HG03060 (cell line): ENCODE results near the gene CDH4.

ENCODE experiments used
- ATAC-seq: cut with Tn5 transposase; IDR thresholded peaks from one replicate; pipeline ENCODE4 v1.9.1; 2021; ENCODE audit warnings: low read depth, moderate number of reproducible peaks; ENCODE audit not compliant: unreplicated experiment

Gene CDH4

DNA sequence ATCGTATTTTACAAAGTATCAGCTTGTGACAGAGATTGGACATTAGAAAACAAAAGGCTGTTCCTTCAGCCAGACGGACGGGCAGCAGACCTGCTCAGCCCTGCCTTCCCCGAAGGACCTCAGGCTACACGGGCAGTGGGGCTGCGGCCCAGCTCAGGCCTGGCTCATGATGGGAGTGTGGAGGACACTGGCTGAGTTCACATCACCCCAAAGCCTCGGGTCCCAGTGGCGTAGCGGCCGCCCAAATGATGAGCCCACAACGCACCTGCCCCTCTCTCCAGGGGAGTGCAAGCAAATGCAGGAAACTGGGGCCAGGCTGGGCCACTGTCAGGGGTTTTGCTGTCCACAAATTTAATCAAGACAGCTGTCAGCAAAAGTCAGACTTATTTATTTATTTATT is 456.8 kb downstream of the CDH4 start:
- no peak for ATAC-seq

- no peak for ATAC-seq
These were observed 458.0 kb downstream of the CDH4 start for GRCh38 chr20:61710108-61710507.

DNA sequence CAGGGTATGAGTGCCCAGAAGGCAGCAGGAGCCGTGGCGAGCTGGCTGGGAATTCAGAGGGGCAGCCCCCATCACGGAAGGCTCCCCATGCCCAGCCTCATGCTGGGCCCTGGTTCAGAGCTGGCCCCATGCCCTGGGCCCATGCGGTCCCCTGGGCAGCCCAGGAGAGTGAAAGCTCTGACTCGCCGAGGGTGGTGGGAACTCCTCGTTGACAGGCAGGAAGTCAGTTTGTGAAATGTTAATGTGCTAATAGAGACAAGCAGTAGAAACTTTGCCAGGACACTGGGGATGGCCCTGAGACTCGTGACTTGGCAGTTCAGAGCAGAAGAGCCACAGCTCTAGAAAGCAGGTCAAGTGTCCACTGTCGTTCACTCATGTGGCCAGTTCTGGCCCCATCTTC is 460.6 kb downstream of the CDH4 start:
- ATAC-seq = no peak

- ATAC-seq = no peak
These were observed 466.4 kb downstream of the CDH4 start for GRCh38 chr20:61718361-61719005.

- ATAC-seq = no peak
These were observed 467.8 kb downstream of the CDH4 start for GRCh38 chr20:61719691-61720347.

GRCh38 chr20:61720348-61720696 is 468.3 kb downstream of the CDH4 start:
- no peak for ATAC-seq

- no peak for ATAC-seq
These were observed 470.2 kb downstream of the CDH4 start for GRCh38 chr20:61722146-61722678.

- no peak for ATAC-seq
These were observed 471.6 kb downstream of the CDH4 start for GRCh38 chr20:61723529-61724257.

GRCh38 chr20:61724376-61724775 is 472.3 kb downstream of the CDH4 start:
- no peak for ATAC-seq

- no peak for ATAC-seq
These were observed 473.1 kb downstream of the CDH4 start for GRCh38 chr20:61725145-61725544.

DNA sequence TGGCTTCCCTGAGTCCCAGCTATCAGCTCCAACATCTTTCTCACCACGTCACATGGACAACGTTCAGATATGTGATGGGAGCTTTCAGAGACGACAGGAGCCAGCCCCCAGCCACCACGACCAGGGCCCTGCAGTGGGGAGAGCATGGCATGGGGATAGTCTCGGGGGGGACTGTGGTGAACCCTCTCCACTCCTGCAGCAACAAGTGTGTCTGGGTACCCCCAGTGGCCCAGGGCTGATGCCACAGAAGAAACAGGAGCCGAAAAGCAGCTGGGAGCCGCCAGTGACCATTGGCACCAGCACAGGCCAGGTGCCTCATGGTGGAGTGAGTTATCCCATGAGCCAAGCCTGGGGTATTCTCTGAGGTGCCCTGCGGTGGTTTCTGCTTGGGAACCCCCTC is 473.9 kb downstream of the CDH4 start:
- no peak for ATAC-seq

- no peak for ATAC-seq
These were observed 474.9 kb downstream of the CDH4 start for GRCh38 chr20:61726979-61727378.

- ATAC-seq = no peak
These were observed 475.7 kb downstream of the CDH4 start for GRCh38 chr20:61727761-61728160.

GRCh38 chr20:61728326-61728725 is 476.3 kb downstream of the CDH4 start:
- no peak for ATAC-seq

DNA sequence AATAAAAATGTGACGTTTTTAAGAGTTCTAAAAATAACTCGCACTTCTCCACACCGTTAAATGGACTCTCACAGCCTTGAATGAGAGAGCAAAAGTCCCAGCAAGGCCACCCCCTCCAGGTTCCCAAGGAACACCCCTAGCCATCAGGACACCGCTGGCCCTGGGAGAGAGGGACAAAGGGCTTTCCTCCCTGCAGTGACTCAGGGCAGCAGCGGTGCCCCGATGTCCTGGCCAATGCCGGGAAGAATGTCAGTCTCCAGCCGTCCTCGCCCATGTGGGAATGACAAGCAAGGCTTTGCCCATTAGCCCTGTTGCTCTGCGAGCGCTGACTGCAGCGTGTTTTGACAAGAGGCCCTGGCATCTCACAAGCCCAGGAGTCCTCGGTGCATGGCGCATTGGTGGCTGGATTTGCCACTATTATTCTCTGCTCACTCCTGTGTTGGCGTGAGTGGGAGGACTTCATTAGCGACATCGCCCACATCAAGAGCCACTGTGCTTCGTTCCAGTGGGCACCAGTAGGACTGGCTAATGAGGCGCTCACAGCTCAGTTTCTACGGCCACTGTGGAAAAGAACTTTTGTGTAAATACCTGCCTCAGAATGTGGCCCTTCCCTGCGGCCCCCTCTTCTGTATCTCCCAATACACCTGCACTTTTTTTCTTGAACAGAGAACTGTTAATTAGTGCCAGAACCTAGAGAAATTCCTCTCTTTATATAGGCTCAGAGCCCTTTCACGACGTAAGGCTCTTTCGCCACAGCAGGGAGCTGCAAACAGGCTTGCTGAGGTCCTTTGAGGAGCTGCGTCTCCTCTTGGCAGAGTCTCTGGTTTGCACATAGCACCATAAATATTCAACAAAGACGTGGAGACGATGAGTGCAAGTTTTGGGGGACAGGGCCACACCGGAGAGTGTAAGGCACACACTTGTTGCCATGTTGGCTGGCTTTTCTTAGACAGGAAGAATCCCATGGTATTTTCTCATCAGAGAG is 477.0 kb downstream of the CDH4 start:
- ATAC-seq = no peak

- ATAC-seq = no peak
These were observed 478.7 kb downstream of the CDH4 start for GRCh38 chr20:61730631-61731362.

- no peak for ATAC-seq
These were observed 479.5 kb downstream of the CDH4 start for GRCh38 chr20:61731363-61732181.

GRCh38 chr20:61732511-61733210 is 480.6 kb downstream of the CDH4 start:
- no peak for ATAC-seq
